Fibroblast of skin of right biceps (primary cell): ENCODE measurements around the gene GTF3C5.
"Not testable (repeated sequence)": the region's sequence is repeated elsewhere in the genome, so short reads cannot be mapped to it uniquely, and the experiment has no call there.

Experiments
- DNase-seq: peaks from one replicate; pipeline ENCODE4 v3.0.0-alpha.2; 2013

GTF3C5 gene

DNA sequence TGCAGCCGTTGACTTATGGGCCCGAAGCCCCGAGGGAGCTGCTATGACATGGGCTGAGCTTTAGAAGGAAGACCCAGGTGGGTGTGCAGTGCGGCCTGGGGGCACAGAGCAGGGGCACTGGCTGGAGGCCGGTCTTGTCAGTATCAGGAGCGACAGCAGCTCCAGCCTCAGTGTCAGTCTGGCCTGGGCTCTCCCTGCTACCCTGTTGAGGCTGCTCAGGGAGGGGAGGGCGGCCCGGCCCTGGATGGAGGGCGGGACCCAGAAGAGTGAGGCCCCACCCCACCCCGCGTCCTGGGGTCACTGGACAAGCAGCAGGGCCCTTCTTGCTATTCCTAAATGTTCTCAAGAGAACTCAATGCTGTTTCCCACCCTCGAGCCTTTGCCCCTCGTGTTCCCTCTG, 34.3 kb upstream of the GTF3C5 start:
- no peak for DNase-seq

DNA sequence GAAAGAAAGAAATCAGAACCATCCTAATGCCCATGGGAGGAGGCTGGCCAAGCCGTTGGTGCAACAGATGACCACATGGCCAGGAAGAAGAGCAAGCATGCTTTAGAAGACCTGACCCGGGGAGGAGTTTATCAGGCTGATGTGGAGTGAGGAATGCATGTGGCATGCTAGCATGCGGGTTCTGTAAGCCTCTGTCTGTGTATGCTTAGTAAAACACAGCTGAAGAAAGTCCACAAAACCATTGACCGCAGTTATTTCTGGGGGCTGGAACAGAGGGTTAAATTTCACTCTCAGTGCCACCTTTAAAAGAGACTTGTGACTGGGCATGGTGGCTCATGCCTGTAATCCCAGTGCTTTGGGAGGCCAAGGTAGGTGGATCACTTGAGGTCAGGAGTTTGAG, 33.2 kb upstream of the GTF3C5 start:
- peak; percentile 23 for DNase-seq

DNA sequence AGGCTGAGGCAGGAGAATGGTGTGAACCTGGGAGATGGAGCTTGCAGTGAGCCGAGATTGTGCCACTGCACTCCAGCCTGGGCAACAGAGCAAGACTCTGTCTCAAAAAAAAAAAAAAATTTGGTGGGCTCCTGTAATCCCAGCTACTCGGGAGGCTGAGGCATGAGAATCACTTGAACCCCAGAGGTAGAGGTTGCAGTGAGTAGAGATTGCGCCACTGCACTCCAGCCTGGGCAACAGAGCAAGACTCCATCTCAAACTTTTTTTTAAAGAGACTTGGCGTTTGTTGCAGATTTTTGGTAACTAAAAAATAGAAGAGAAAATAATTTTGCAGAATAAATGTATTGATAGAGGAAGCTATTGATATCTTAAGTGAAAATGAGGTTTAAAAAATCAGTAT, 32.6 kb upstream of the GTF3C5 start:
- DNase-seq = not testable (repeated sequence)

DNA sequence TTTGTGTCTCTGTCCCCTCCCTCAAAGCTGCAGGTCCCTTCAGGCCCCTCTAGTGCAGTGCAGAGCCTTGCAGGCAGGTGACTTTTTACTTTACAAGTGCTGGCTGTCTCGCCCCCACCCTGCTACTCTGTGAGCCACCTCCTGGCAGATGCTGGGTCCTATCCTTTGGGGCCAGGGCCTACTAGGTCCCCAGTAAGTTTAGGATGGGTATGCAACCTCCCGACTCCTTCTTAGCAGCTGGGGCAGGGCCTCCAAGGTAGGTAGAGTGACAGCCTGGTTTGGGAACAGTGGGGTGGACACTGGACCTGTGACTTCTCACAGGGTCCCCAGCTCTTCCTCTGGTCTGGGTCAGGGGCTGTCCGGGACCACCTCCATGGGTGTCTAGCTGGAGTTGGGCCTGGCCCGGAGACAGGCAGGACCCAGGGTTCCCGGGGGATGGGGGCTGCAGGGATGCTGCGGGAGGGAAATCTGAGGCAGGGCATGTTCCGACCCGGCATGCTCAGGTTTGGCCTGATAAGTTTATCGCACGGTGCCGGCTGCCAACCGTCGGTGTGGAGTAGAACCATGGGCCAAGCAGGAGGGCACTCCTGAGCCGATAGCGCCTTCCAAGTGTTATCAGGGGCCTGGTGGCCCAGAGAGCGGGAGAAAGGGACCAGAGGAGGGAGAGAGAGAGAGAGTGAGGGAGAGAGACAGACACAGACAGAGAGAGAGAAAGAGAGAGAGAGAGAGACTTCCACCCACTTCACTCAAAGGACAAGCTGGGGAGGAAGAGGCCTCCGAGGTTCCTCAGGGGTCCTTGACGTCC, 31.8 kb upstream of the GTF3C5 start:
- DNase-seq = no peak

DNA sequence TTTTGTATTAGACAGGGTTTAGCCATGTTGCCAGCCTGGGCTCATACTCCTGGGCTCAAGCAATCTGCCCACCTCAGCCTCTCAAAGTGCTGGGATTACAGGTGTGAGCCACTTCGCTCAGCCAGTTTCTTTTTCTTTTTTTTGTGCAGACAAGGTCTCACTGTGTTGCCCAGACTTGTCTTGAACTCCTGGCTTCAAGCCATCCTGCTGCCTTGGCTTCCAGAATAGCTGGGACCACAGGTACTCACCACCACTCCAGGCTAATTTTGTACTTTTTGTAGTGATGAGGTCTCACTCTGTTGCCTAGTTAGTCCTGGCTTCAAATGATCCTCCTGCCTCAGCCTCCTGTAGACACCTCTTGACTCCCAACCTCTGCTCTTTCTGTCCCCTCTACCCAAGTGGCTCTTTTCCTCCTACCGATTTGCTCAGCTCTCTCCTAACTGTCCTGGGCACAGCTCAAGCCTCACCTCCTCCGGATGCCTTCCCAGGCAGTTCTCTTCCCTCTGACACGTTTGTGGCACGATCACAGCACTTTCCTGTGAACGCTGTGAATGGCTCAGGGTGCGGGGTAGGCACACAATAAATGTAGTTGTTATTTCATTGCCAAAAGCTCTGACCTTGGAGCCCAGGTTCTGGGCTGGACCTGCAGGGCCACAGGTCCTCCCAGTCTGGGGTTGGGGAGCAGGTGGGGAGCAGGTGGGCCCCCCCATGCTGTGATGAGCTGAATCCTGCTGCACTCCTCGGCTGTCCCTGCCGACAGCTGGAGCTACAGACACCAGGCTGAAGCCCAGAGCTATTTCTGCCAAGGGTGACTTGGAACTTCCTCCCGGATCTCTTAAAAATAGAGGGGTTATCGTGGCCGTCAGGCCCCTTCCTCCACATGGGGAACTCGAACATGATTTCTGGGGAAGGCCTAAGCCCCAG, 28.4 kb upstream of the GTF3C5 start:
- no peak for DNase-seq

DNA sequence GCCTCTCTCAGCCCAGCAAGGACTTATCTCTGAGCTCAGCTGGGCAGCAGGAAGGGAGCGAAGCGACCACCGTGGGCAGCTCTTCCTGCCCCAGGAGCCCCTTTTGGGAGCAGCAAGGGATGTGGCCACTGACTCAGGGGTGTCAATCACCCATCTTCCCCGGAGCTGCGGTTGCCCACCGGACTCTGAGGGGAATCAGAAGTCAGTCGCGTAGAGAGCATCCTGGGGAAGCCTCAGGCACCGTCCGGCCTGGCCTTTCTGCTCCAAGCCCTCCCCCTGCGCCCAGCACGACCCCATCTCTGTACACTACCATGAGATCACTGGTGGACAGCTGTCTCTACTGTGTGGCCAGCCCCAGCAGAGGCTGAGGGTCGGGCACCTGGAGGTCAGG, 27.7 kb upstream of the GTF3C5 start:
- no peak for DNase-seq

DNA sequence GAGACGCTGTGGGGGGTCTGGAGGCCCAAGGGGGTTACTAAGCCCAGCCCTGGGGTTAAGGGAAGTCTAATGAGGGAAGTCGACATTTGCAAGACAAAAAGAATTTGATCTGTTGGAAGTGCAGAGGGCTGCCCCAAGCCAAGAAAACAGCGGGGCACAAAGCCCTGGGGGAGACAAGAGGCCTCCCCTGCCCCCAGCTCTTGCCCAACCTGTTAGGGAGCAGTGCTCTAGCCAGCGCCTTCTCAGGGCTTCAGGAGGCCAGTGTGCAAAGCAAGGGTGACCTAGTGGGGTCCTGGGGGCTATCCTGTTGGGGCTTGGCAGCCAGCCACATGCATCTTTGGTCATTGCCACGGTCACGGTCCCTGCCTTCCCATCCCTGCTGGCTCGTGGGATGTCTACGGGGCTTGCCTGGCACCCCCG, 27.1 kb upstream of the GTF3C5 start:
- no peak for DNase-seq

DNA sequence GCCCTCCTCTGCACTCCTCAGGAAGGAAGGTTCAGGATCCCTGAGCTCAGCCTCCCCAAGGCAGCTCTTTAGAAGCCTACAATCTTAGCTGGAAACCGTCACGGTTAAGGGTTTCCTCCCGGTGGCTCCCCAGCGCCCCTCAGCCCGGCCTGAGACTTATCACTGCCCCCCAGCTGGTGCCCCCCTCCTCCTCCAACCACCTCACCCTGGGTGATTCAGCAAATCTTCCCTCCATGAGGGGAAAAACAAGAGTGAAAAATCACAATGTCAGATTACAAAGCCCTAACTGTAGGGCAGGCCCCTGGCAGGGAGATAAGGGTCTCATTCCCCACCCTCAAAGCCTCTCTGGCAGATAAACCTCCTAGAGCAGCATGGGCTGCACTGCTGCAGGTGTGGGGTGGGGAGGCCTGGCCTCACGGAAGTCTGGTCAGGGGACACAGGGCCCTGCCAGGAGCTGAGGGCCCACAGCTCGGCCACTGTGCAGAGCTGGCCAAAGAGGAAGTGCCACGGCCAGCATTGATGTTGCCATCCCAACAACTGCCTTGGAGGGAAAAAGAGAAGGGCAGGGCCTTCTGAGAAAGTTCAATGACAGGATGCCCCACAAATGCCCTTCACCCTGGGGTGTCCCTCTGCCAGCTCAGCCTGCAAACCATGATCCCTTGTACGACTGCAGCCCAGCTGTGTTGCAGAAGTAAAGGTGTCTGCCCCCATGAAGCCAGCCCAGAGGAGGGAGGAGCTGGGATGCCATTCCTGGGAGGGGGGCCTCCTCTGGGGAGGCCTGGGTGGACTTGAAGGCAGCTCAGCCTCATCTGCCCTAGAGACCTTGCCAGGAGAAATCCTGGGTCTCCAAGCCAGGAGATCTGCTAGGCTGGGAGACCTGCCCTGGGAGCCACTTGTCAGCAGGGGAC, 26.5 kb upstream of the GTF3C5 start:
- DNase-seq = no peak

DNA sequence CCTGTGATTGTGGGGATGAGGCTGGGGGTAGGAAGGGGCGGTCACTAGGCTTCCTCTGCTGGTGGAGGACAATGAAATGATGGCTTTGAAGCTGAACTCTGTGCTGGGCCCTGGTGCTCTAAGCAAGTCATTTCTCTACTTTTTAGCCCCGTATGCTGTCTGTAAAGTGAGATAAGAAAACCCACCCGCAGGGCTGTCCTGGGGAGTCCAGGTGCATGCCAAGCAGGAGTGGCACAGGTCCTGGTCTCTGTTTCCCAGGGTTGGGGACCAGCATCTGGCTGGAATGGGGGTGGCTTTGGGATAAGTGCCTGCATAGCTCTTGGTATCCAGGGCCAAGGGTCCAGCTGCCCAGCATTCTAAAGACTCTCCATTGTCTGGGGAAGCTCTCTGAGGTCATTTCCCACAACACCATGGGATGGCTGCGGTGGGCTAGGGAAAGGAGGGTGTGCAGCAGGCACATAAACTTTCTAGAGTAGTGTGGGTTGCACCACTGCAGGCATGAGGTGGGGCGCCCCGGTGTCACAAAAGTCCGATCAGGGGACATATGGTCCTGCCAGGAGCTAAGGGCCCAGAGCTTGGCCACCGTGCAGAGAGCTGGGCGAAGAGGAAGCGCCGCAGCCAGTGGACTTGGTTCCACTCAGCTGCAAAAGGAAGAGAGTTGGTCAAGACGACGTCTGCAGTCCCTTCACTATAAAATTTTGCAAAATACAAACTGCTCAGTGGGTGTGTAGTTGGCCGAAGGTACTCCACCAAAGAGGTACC, 25.6 kb upstream of the GTF3C5 start:
- DNase-seq = no peak

DNA sequence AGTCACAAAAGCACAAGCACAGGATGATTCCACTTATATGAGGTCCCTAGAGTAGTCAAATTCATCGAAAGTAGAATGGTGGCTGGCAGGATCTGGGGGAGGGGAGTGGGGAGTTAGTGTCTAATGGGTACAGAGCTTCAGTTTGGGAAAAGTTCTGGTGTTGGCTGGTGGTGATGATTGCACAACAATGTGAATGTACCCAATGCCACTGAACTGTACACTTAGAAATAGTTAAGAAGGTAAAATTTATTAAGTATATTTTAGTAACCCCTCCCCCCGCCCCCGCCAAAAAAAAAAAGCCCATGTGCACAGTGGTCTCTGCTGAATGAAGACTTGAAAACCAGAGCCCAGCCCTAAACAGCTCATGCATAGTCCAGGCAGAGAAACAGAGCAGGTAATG, 24.8 kb upstream of the GTF3C5 start:
- no peak for DNase-seq

DNA sequence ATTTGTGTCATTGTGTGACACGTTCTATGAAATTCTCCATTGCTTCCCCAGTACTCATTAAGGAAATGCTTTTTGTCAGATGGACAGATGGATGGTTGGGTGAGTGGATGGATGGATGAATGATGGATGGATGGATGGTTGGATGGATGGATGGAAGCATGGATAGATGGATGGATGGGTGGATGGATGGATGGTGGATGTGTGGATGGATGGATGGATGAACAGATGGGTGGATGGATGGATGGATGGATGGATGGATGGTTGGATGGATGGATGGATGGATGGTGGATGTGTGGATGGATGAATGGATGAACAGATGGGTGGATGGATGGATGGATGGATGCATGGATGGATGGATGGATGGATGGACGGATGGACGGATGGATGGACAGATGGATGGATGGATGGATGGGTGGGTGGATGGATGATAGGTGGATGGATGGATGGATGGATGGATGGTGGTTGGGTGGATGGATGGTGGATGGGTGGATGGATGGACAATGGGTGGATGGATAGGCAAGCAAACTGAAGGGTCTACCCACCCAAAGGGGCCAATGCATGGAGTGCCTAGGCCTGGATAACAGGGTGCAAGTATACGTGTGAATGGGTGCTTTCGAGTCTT, 24.0 kb upstream of the GTF3C5 start:
- DNase-seq = no peak

DNA sequence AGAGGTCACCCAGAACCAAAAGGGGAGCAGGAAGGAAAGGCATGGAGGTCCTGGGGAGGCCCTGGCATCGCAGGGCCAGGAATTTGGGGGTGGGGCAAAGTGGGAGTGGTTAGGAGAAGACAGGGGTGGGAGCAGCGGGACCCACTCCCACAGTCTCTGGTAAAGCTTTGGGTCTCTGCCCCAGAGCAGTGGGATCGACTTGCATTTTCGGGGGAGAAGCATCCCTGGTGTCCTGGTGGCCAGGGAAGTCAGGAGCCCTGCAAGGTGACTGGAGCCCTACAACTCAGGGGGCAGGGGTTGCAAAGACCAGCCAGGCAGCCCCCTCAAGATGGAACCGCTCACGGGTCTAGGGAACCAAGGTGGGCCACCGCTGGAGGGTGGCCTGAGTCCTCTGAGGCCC, 22.4 kb upstream of the GTF3C5 start:
- no peak for DNase-seq

DNA sequence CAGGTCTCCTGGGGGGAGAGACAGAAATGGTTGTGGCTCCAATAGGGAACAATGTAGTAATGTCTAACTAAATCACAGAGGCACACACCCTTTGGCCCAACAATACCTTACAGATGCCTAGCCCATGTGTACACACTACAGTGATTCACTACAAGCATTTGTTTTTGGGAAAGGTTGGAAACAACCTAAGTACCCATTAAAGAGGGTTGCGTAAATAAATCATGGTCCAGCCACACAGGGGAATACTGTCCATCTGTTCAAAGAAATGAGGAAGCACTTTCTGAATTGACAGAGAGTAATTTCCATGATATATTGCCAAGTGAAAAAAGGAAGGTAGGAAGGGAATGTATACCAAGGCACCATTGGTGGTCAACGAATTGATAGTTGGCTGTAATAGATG, 22.0 kb upstream of the GTF3C5 start:
- no peak for DNase-seq

DNA sequence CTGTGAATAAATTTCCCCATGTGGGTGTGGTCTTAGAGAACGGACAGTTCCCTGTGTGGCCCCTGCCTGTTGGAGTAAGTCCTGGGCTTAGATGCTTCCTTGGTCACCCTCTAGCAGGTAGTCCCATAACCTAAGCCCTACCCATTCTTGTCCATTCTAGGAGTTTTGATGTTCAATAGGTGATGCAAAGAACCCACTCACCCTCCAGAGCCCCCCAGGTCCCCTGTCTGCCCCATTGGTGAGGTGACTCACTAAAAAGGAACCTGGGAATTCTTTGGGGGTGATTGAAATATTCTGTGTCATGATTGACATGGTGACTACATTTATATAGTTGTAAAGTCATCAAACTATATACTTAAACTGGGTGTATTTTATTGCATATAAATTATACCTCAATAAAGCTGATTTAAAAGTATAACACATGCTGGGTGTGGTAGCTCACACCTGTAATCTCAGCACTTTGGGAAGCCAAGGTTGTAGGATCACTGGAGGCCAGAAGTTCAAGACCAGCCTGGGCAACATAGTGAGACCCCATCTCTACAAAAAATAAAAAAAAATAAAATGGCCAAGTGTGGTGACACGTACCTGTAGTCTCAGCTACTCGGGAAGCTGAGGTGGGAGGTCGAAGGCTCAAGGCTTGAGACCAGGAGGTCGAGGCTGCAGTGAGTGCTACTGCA, 20.8 kb upstream of the GTF3C5 start:
- no peak for DNase-seq

DNA sequence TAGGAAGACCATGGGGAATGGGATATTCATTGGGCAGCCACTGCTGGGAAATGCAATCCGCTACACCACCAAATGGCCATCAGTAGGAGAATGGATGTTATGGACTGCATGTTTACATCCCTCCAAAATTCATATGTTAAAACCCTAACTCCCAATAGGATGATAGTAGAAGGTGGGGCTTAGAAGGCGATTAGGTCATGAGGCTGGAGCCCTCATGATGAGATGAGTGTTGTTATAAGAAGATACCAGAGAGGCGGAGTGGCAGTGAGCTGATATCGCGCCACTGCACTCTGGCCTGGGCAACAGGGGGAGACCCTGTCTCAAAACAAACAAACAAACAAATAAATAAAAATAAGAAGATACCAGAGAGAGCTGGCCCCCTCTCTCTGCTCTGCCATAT, 16.1 kb upstream of the GTF3C5 start:
- no peak for DNase-seq

DNA sequence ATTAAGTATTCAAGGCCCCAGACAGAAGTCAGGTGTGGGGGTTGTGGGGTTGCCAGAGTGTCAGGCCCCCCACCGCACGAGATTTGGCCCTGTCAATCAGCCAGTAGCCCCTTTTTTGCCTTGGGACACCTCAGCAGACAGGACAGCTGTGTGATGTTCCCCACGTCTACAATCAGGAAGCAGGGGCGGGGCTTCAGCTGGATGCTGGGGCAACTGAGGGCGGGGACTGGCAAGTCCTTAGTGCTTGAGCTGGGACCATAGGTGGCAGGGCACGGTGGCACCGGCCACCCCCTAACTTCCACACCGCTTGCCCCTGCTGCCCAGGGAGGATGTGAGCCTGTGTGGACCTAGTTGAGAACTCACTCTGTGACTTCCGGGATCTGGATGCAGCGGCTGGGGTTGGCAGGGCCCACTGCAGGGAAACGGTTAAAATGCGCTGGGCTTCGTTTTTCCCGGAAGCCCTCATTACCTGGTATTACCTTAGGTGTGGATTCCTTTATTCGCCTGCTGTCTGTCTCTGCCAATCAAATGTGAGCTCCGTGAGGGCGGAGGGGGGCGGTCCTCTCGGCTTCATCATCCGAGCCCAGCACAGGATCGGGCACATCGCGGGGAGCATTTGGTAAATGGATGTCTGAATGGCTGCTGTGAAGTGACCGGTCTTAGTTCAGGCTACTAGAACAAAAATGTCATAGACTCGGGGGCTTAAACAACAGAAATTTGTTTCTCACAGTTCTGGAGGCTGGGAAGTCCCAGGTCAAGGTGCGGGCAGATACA, 7.5 kb upstream of the GTF3C5 start:
- DNase-seq = peak; percentile 7

DNA sequence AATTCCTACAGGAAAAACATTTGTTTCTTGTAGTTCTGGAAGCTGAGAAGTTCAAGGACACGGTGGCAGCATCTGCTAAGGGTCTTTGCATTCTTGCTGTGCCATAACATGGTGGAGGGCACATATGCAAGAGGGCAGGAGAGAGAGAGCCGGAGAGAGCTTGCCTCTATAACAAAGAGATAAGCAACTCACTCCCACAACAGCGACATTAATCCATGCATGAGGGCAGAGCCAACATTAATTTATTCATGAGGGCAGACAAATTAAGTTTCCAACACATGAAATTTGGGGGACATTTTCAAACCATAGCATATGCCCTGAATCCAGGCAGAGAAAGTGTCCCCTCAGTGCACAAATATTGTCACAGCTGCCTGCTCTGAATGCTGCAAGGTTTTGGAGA, 4.4 kb upstream of the GTF3C5 start:
- no peak for DNase-seq

DNA sequence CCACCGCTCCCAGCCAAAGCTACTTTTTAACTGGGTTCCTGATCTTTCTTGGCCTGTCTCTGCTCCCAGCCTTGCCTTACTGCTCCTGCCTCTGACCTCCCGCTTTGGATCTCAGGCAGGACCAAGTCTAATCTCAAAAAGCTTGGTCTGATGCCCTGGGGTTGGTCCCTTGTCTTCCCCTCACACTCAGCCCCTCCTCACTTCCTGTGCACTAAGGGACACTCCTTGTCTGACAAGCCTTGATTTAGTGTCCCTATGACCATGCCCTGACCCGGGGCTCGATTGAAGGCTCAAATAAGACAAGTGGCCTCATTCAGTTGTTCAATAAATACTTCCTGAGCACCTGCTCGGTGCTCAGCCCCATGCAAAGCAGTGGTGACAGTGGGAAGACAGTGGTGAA, 3.7 kb upstream of the GTF3C5 start:
- DNase-seq = no peak

DNA sequence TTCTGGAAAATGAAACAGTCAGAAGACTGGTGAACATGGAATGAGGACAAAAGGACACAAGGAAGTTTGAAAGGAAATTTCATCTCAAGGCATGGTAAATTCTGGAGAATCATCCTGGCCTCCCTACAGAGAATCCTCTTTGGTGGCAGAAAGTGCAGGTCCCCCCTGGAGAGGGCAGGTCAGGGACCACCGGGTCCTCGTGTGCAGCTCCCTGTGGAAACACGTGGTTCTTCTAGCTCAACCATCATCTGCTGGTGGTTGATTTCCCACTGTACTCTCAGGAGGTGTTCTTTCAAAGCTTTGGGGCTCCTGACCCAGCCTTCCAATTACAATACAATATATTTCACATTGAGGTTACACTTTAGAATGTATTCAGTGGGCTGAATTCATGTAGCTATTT, 2.6 kb upstream of the GTF3C5 start:
- DNase-seq = no peak

DNA sequence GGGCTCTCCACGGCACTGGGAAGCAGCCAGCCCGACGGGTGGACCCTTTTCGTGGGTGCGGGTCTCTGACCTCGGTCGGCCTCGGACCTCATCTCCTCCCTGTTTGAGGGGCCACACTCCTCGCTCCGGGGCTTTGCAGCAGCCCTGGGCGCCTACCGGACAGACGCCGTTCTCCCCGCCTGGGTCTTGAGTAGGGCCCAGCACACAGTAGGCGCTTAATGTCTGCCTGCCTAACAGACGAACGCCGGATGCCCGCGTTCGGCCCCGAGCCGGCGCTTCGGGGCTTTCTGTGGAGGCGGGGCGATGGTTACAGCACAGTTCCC, 842 bp upstream of the GTF3C5 start:
- DNase-seq = no peak

DNA sequence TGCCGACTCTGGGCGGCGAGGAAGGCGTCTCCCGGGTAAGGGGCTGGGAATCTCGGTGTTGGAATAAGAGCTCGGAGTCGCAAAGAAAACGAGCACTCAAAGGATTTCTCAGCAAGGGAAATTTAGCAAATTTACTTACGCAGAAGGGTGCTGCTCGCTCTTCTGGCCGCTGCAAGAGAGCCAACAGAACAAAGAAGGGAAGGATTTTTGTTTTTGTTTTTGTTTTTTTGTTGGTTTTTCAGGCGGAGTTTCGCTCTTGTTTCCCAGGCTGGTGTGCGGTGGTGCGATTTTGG, 279 bp downstream of the GTF3C5 start:
- no peak for DNase-seq
